WTC11 (cell line): ENCODE data around the gene RBMS1. TPM values are rescaled to one million over a fixed set of nuclear protein-coding genes. Genes with fewer than 3 reads are reported as not detected.

Experiments
- ATAC-seq: fragments of 200-7000 bp; cut with Tn5 transposase; 2 replicates; pipeline ENCODE4 v1.10.0; 2021; ENCODE audit warnings: mild to moderate bottlenecking, moderate library complexity
- CTCF ChIA-PET: fragments of 300-600 bp; sonication (Branson Sonifier 250); formaldehyde crosslinking; loops from one replicate; lab custom pipeline; 2021; ENCODE audit warnings: antibody characterized with exemption; lab: Charles Lee
- POLR2A ChIA-PET: fragments of 350-600 bp; sonication (Branson Sonifier 250); formaldehyde crosslinking; loops from one replicate; lab custom pipeline; 2021; ENCODE audit warnings: antibody characterized with exemption; lab: Charles Lee
- DNase-seq: peaks from one replicate; pipeline ENCODE4 v3.0.0; 2021; ENCODE audit warnings: low spot score
- H3K27ac Mint-ChIP-seq: 2 replicates; pipeline ENCODE4 v1.8.0; 2021; ENCODE audit warnings: mixed read lengths
- H3K27me3 Mint-ChIP-seq: 2 replicates; pipeline ENCODE4 v1.8.0; 2021; ENCODE audit warnings: low read depth, mild to moderate bottlenecking, moderate library complexity, mixed read lengths
- H3K36me3 Mint-ChIP-seq: 2 replicates; pipeline ENCODE4 v1.8.0; 2021; ENCODE audit warnings: mixed read lengths
- H3K4me1 Mint-ChIP-seq: 2 replicates; pipeline ENCODE4 v1.8.0; 2022; ENCODE audit warnings: mixed read lengths
- H3K4me3 Mint-ChIP-seq: 2 replicates; pipeline ENCODE4 v1.8.0; 2021; ENCODE audit warnings: mild to moderate bottlenecking, moderate library complexity, mixed read lengths
- H3K9me3 Mint-ChIP-seq: 2 replicates; pipeline ENCODE4 v1.8.0; 2021; ENCODE audit warnings: mixed read lengths
- AR ChIP-seq: fragments of 250-450 bp; sonication (Bioruptor Pico); IDR thresholded peaks from 2 replicates; pipeline ENCODE4 v1.9.0; 2021; ENCODE audit warnings: mild to moderate bottlenecking
- CREB1 ChIP-seq: sonication (generic); formaldehyde crosslinking; IDR thresholded peaks from 2 replicates; pipeline ENCODE4 v1.8.0; 2023; ENCODE audit warnings: mild to moderate bottlenecking, missing genetic modification reagents
- E2F4 ChIP-seq: sonication (generic); formaldehyde crosslinking; IDR thresholded peaks from 2 replicates; pipeline ENCODE4 v1.8.1; 2022; ENCODE audit warnings: low read depth, mild to moderate bottlenecking, moderate library complexity, missing genetic modification reagents, borderline replicate concordance
- E2F5 ChIP-seq: sonication (generic); formaldehyde crosslinking; IDR thresholded peaks from 2 replicates; pipeline ENCODE4 v1.8.1; 2022; ENCODE audit warnings: mild to moderate bottlenecking, moderate library complexity, missing genetic modification reagents
- ERG ChIP-seq: fragments of 250-450 bp; sonication (Bioruptor Pico); IDR thresholded peaks from 2 replicates; pipeline ENCODE4 v1.8.0; 2021; ENCODE audit warnings: mild to moderate bottlenecking
- ESRRA ChIP-seq: sonication (generic); formaldehyde crosslinking; IDR thresholded peaks from 2 replicates; pipeline ENCODE4 v1.8.1; 2022; ENCODE audit warnings: mild to moderate bottlenecking, missing genetic modification reagents, borderline replicate concordance
- FOXJ3 ChIP-seq: sonication (generic); formaldehyde crosslinking; IDR thresholded peaks from 2 replicates; pipeline ENCODE4 v1.9.0; 2021; ENCODE audit warnings: missing genetic modification reagents, mild to moderate bottlenecking, borderline replicate concordance
- FOXP4 ChIP-seq: sonication (generic); formaldehyde crosslinking; IDR thresholded peaks from 2 replicates; pipeline ENCODE4 v1.8.0; 2022; ENCODE audit warnings: mild to moderate bottlenecking, missing genetic modification reagents
- GABPB1 ChIP-seq: sonication (generic); formaldehyde crosslinking; IDR thresholded peaks from 2 replicates; pipeline ENCODE4 v1.8.1; 2023; ENCODE audit warnings: mild to moderate bottlenecking, missing genetic modification reagents
- HMGA2 ChIP-seq: fragments of 250-450 bp; sonication (Bioruptor Pico); IDR thresholded peaks from 2 replicates; pipeline ENCODE4 v1.4.0; 2021; ENCODE audit warnings: mild to moderate bottlenecking, moderate library complexity
- NR1H2 ChIP-seq: sonication (generic); formaldehyde crosslinking; IDR thresholded peaks from 2 replicates; pipeline ENCODE4 v1.9.0; 2021; ENCODE audit warnings: mild to moderate bottlenecking, moderate library complexity, missing genetic modification reagents
- OVOL2 ChIP-seq: fragments of 250-450 bp; sonication (Bioruptor Pico); IDR thresholded peaks from 2 replicates; pipeline ENCODE4 v1.9.0; 2021; ENCODE audit warnings: mild to moderate bottlenecking, borderline replicate concordance
- PRDM15 ChIP-seq: sonication (generic); formaldehyde crosslinking; IDR thresholded peaks from 2 replicates; pipeline ENCODE4 v1.8.0; 2022; ENCODE audit warnings: missing genetic modification reagents
- PRRX2 ChIP-seq: fragments of 250-450 bp; sonication (Bioruptor Pico); IDR thresholded peaks from 2 replicates; pipeline ENCODE4 v1.8.0; 2021; ENCODE audit warnings: mild to moderate bottlenecking
- ZMAT4 ChIP-seq: fragments of 250-450 bp; sonication (Bioruptor Pico); IDR thresholded peaks from 2 replicates; pipeline ENCODE4 v1.9.0; 2021; ENCODE audit warnings: mild to moderate bottlenecking
- ZNF219 ChIP-seq: sonication (generic); formaldehyde crosslinking; IDR thresholded peaks from 2 replicates; pipeline ENCODE4 v1.8.0; 2023; ENCODE audit warnings: missing genetic modification reagents, mild to moderate bottlenecking, borderline replicate concordance
- ZNF232 ChIP-seq: sonication (generic); formaldehyde crosslinking; IDR thresholded peaks from 2 replicates; pipeline ENCODE4 v1.8.0; 2022; ENCODE audit warnings: mild to moderate bottlenecking, missing genetic modification reagents
- ZNF281 ChIP-seq: sonication (generic); formaldehyde crosslinking; IDR thresholded peaks from 2 replicates; pipeline ENCODE4 v1.8.0; 2023; ENCODE audit warnings: mild to moderate bottlenecking, missing genetic modification reagents
- ZNF396 ChIP-seq: fragments of 250-450 bp; sonication (Bioruptor Pico); IDR thresholded peaks from 2 replicates; pipeline ENCODE4 v1.8.0; 2021; ENCODE audit warnings: mild to moderate bottlenecking, moderate library complexity, borderline replicate concordance
- ZNF671 ChIP-seq: fragments of 250-450 bp; sonication (Bioruptor Pico); IDR thresholded peaks from 2 replicates; pipeline ENCODE4 v1.8.0; 2021; ENCODE audit warnings: mild to moderate bottlenecking
- total RNA-seq: library from RNA; stranded (reverse); gene quantifications from 3 replicates; pipeline ENCODE4 v1.2.3, GENCODE V29; 2021

Gene RBMS1
- total RNA-seq, 1 experiment from 2014 or later = 56.3 TPM

- H3K27ac Mint-ChIP-seq = no peak overlapping the region; the same call in 1 of the 2 replicates
- H3K4me1 Mint-ChIP-seq = peaks cover 32% of the 10 kb centered on the region
- ChIA-PET CTCF (no interaction called here), POLR2A (no interaction called here)
- H3K36me3 Mint-ChIP-seq = no peaks in the 10 kb centered on the region
- H3K27me3 Mint-ChIP-seq = no peaks in the 10 kb centered on the region
- DNase-seq = no peak
- TF ChIP-seq PRDM15 (no peak), OVOL2 (CRISPR knock-in tag) (no peak), CREB1 (no peak), ZNF281 (no peak), ZNF219 (CRISPR knock-in tag) (no peak), HMGA2 (CRISPR knock-in tag) (no peak), ZMAT4 (CRISPR knock-in tag) (no peak), NR1H2 (CRISPR knock-in tag) (no peak), ZNF671 (CRISPR knock-in tag) (no peak), GABPB1 (CRISPR knock-in tag) (no peak), ZNF232 (no peak), ZNF396 (CRISPR knock-in tag) (no peak), ERG (CRISPR knock-in tag) (no peak), FOXJ3 (no peak), FOXP4 (CRISPR knock-in tag) (no peak), AR (CRISPR knock-in tag) (no peak), PRRX2 (CRISPR knock-in tag) (no peak), E2F5 (CRISPR knock-in tag) (no peak), ESRRA (CRISPR knock-in tag) (no peak), E2F4 (CRISPR knock-in tag) (no peak)
- H3K9me3 Mint-ChIP-seq = no peaks in the 10 kb centered on the region
- H3K4me3 Mint-ChIP-seq = no peak overlapping the region
- no peak for ATAC-seq
Observed at GRCh38 chr2:160321006-160321405, 172.6 kb downstream of the RBMS1 start.
